ENCODE measurements around the gene VAX1.
"Not testable (repeated sequence)": the region's sequence is repeated elsewhere in the genome, so short reads cannot be mapped to it uniquely, and the experiment has no call there.

VAX1 gene

GRCh38 chr10:117134306-117135025 lies 3.6 kb downstream of the VAX1 start:
- DNase-seq (ENCODE audit: low read depth in 2 of 2), result no peak

- DNase-seq (ENCODE audit: low read depth in 2 of 2), result no peak
Observed at GRCh38 chr10:117134056-117134305, 4.1 kb downstream of the VAX1 start.

- no peak for DNase-seq (ENCODE audit: low read depth in 2 of 2)
Observed at GRCh38 chr10:117133273-117134055, 4.6 kb downstream of the VAX1 start.

- DNase-seq (ENCODE audit: low read depth in 2 of 2), result no peak
Observed at GRCh38 chr10:117132751-117133231, 5.3 kb downstream of the VAX1 start.

DNA sequence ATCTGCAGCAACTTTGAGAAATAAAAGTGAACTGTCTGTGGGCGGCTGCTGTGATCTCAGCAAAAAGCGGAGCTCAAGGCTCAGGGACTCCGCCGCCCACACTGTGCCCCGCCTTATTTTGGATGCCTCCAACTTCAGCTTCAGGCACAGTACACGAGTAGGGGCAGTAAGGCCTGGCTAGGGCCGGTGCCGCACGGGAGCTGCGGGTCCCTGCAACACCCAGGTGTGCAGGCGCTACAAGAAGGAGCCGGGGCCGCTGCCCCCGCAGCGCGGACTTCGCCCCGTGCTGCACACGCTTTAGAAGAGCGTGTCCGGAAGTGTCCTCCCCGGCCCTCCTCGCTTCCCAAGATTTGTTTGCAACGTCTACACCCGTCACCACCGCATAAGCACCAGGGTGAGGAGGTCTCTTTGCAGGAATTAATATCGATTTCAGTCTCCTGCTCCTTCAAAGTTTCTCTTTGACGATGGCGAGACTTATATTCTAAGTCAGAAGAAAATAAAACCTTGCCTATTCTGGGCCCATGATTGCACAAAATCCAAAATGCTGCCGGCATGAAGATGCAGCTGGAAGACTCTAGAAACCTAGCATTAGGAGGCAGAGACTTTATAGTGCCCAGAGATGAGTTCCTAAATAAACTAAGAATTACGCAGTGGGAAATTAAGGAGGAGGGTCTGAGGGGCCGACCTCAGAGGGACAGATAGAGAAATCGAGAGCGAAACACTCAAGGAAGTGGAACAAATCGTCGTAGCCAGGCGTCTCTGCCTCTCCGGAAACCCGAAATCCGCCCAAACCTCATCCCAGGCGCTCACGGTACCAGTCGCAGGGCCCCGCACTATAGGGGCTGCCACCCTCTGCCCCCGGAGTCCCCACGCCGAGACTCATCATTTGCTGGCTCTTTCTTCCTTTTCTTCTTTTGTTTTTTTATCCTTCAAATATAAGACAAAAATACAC lies 6.4 kb downstream of the VAX1 start:
- DNase-seq (ENCODE audit: low read depth in 2 of 2), result no peak

- DNase-seq (ENCODE audit: low read depth in 2 of 2), result no peak
Observed at GRCh38 chr10:117130862-117131375, 7.2 kb downstream of the VAX1 start.

- DNase-seq (ENCODE audit: low read depth in 2 of 2), result no peak
Observed at GRCh38 chr10:117130346-117130745, 7.7 kb downstream of the VAX1 start.

DNA sequence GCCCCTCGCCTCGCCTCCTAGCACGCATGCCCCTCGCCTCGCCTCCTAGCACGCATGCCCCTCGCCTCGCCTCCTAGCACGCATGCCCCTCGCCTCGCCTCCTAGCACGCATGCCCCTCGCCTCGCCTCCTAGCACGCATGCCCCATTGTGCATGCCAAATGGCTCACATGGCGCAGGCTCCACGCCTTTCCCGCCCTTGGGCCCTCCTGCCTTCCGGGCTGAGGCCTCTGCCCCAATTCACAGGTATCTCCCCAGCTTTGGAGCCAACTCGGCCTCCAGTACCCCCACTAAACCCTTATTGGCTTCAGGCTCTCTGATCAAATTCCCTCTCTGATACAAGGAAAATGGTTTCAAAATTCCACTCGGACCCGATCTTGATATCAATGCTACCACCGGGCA lies 11.4 kb downstream of the VAX1 start:
- DNase-seq (ENCODE audit: low read depth in 2 of 2), result not testable (repeated sequence)

DNA sequence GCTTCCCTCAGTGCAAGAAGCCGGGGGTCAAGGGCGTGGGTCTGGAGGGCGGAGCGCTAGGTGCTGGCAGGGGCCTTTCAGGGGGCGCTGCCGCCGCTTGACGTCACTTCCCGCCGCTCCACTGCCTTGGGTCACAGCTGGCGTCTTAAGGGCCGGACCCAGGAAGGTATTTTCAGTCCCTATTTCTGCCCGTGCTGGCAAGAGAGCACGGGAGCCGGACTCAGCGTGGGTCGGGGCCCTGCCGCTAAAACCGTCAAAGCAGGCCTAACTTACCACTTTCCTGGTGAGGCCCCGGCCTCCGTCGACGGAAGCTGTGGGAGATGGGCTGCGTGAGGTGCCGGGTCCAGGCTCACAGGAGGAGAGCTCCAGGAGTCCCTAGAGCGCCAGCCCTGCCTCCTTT lies 12.0 kb downstream of the VAX1 start:
- no peak for DNase-seq (ENCODE audit: low read depth in 2 of 2)

DNA sequence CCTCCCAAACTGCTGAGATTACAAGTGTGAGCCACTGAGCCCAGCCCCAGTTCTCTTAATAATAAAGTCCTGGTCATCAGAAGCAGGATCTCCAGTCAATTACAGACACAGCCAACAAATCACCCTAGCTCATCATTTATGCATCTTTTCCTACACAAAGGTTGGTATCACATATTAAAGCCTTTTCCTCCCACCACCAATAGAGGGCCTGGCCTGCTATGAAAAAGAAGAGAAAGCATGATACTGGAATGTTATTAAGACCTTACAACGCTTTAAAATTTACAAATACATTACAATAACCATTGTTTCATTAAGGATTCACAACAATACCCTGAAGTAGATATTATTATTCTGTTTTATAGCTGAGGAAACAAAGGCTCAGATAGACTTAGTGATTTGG lies 25.9 kb downstream of the VAX1 start:
- no peak for DNase-seq (ENCODE audit: low read depth in 2 of 2)

- DNase-seq (ENCODE audit: low read depth in 2 of 2), result no peak
Observed at GRCh38 chr10:117107238-117107637, 30.8 kb downstream of the VAX1 start.

DNA sequence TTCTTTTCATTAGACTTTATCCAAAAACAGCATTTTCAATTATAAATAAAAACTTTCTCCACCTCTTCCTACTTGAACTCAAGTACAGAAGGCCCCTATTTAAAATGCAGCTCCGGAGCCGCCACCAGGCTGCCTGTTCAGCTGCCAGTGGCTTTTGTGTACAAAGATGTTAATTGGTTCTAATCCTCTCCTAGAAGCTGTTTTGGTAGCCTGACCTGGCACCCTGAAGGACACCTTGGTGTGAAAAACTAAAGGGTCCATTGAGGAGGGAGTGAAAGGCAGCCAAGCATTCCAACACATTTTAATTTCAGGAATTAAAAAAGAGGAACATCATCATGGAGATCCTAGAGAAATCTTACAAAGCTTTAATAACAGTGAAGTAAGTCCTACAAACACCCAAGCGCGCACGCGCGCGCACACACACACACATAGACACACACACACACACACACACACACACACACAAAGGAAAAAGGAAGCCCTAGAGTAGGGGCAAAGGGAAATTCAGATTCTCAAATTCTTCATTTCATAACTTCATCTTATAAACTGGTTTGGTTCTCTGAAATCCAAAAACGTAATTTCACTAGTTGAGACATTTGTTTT lies 41.4 kb downstream of the VAX1 start:
- no peak for DNase-seq (ENCODE audit: low read depth in 2 of 2)

DNA sequence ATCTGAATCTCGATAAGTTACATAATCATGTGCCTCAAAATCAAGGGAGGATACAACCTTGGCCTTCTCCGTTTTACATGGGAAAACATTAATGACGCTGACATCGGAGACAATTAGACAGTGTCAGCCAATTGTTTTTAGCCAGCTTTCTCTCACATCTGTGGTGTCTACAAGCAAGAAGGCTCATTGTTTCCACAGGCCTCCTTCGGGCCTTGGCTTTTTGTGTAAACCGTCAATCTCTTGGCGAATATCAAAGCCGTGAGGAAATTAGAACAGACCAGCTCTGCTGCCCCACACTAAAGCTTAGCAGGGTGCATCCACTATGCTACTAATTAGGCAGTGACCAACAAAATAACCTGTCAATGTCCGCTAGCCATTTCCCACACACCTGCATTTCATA lies 43.2 kb downstream of the VAX1 start:
- no peak for DNase-seq (ENCODE audit: low read depth in 2 of 2)

- DNase-seq (ENCODE audit: low read depth in 2 of 2), result no peak
Observed at GRCh38 chr10:117092386-117092785, 45.7 kb downstream of the VAX1 start.

DNA sequence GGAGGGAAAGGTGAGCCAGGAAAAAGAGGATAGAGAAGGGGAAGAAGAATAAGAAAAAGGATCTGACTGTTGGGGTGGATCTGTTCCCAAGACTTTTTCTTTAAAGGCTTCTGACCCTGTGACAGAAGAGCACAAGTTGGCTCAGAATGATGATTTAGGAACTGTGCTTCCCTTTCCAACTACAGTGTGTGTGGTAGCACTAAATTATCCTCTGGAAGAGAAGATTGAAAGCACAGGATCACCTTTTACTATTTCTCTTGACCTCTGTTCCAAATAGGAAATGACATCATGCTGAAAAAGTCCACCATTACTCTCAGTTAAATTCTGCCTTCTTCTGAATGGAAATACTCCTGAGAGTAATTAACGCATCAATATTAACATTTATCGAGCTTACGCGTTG lies 47.2 kb downstream of the VAX1 start:
- no peak for DNase-seq (ENCODE audit: low read depth in 2 of 2)

- DNase-seq (ENCODE audit: low read depth in 2 of 2), result no peak
Observed at GRCh38 chr10:117087521-117087920, 50.5 kb downstream of the VAX1 start.

- no peak for DNase-seq (ENCODE audit: low read depth in 2 of 2)
Observed at GRCh38 chr10:117086546-117086945, 51.5 kb downstream of the VAX1 start.

GRCh38 chr10:117084421-117085246 lies 53.4 kb downstream of the VAX1 start:
- DNase-seq (ENCODE audit: low read depth in 2 of 2), result not testable (repeated sequence)

Data from stimulated activated CD8-positive, alpha-beta memory T cell treated with anti-CD3 and anti-CD28 coated beads, Interleukin-7, amount 100 ng/mL, for 4 hours (primary cell).